AG09319 (cell line): ENCODE measurements around the gene SPON1.

Source experiments
- DNase-seq: peaks from one replicate; pipeline ENCODE4 v3.0.0-alpha.2; 2010; ENCODE audit warnings: low read depth; ENCODE audit errors: extremely low read depth
- TF ChIP-seq, protein P1 (sequence below): IDR thresholded peaks from 2 replicates; pipeline ENCODE4 v1.5.1; 2011; ENCODE audit warnings: low read depth, mild to moderate bottlenecking, inconsistent platforms, low read length, moderate library complexity

The SPON1 gene

GRCh38 chr11:14059491-14059890, 97.0 kb downstream of the SPON1 start:
- TF ChIP-seq, protein P1, sequence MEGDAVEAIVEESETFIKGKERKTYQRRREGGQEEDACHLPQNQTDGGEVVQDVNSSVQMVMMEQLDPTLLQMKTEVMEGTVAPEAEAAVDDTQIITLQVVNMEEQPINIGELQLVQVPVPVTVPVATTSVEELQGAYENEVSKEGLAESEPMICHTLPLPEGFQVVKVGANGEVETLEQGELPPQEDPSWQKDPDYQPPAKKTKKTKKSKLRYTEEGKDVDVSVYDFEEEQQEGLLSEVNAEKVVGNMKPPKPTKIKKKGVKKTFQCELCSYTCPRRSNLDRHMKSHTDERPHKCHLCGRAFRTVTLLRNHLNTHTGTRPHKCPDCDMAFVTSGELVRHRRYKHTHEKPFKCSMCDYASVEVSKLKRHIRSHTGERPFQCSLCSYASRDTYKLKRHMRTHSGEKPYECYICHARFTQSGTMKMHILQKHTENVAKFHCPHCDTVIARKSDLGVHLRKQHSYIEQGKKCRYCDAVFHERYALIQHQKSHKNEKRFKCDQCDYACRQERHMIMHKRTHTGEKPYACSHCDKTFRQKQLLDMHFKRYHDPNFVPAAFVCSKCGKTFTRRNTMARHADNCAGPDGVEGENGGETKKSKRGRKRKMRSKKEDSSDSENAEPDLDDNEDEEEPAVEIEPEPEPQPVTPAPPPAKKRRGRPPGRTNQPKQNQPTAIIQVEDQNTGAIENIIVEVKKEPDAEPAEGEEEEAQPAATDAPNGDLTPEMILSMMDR, result no peak
- no peak for DNase-seq

DNA sequence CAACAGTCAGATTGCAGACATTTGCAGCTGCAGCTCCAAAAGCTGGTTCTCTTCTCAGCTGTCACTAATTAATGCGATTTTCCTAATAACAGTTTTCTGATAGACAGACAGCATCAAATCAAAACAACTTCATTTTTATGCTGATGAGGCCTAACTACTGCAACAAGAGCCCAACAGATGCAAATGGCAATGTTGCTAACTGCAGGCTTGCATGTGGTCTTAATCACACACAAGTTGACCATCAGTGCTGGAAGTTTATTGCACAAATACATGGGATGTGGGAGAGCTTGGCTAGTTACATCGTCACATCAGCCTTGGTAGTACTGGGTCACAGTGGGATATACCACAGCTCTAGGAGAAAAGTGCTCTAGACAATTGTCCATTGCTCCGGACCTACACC, 99.2 kb downstream of the SPON1 start:
- DNase-seq, result no peak
- TF ChIP-seq, protein P1, result no peak

- TF ChIP-seq, protein P1, result no peak
- DNase-seq, result no peak
Measured at GRCh38 chr11:14065141-14065540, 102.6 kb downstream of the SPON1 start.

DNA sequence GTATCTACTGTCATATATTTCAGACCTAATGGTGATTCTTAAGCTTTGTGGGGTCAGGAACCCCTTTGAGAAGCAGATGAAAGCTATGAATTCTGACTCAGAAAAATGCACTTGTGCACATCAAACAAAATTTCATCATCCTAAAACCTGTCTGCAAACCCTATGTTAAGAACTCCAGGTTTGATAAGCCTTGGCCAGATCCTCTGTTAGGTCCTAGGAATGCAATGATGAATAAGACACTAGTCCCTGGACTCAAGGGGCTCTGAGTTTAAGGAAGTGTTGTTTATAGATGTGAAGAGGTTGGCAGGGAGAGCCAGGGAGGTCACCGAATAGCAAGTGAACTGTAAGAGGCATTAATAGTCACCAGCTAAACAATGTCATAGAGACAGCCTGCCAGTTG, 103.2 kb downstream of the SPON1 start:
- no peak for DNase-seq
- TF ChIP-seq, protein P1, result no peak

GRCh38 chr11:14067686-14068085, 105.2 kb downstream of the SPON1 start:
- TF ChIP-seq, protein P1, result no peak
- no peak for DNase-seq

GRCh38 chr11:14070896-14071295, 108.4 kb downstream of the SPON1 start:
- TF ChIP-seq, protein P1, result no peak
- DNase-seq, result no peak

- TF ChIP-seq, protein P1, result no peak
Measured at GRCh38 chr11:14073849-14074476, 111.4 kb downstream of the SPON1 start.

More at GRCh38 chr11:14073849-14074476, 111.4 kb downstream of the SPON1 start:
- no peak for DNase-seq
